Measurements from ENCODE around the gene BTBD16. TPM values are rescaled to one million over a fixed set of nuclear protein-coding genes. Genes with fewer than 3 reads are reported as not detected.

BTBD16 gene
- total and polyA plus RNA-seq, 8 donors = 0.10 to 2.1 (median 0.35) TPM; not detected in 2

- TF ChIP-seq, protein P1, sequence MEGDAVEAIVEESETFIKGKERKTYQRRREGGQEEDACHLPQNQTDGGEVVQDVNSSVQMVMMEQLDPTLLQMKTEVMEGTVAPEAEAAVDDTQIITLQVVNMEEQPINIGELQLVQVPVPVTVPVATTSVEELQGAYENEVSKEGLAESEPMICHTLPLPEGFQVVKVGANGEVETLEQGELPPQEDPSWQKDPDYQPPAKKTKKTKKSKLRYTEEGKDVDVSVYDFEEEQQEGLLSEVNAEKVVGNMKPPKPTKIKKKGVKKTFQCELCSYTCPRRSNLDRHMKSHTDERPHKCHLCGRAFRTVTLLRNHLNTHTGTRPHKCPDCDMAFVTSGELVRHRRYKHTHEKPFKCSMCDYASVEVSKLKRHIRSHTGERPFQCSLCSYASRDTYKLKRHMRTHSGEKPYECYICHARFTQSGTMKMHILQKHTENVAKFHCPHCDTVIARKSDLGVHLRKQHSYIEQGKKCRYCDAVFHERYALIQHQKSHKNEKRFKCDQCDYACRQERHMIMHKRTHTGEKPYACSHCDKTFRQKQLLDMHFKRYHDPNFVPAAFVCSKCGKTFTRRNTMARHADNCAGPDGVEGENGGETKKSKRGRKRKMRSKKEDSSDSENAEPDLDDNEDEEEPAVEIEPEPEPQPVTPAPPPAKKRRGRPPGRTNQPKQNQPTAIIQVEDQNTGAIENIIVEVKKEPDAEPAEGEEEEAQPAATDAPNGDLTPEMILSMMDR (IDR thresholded peaks at IDR 0.05) = no peak
- H3K36me3 ChIP-seq = no peaks in the 10 kb centered on the region
- intact Hi-C loops (cut with DNase I) = no loop called here
- ATAC-seq = no peak
- DNase-seq = no peak
- no peak overlapping the region for H3K4me3 ChIP-seq
- no peaks in the 10 kb centered on the region for H3K27me3 ChIP-seq
- no peak overlapping the region for H3K27ac ChIP-seq
- H3K4me1 ChIP-seq = no peaks in the 10 kb centered on the region
- H3K9me3 ChIP-seq = no peaks in the 10 kb centered on the region
Measured at GRCh38 chr10:122387572-122387971, 116.5 kb downstream of the BTBD16 start.

Other genes with a start within 250 kb of the BTBD16 start
- 10 to 100 TPM; 43.1 to 57.9 TPM for gene PLEKHA1, start 103.4 kb downstream of the BTBD16 start, total RNA-seq
- 10 to 100 TPM; 40.5 to 44.4 (median 43.1) TPM for gene PLEKHA1, start 103.4 kb downstream of the BTBD16 start, polyA plus RNA-seq (ENCODE audit: insufficient read length in 6 of 6)
- not detected for gene ARMS2, start 183.4 kb downstream of the BTBD16 start, total RNA-seq
- gene ARMS2, start 183.4 kb downstream of the BTBD16 start, polyA plus RNA-seq (ENCODE audit: insufficient read length in 6 of 6) = under 1 TPM in 1 of 6 donors, not detected in 5; 0.24 TPM
- 100 to 1,000 TPM in 1 of 2 donors, 10 to 100 TPM in 1; 80.5 to 124 TPM for gene HTRA1, start 190.3 kb downstream of the BTBD16 start, total RNA-seq
- 10 to 100 TPM; 51.3 to 84.9 (median 69.3) TPM for gene HTRA1, start 190.3 kb downstream of the BTBD16 start, polyA plus RNA-seq (ENCODE audit: insufficient read length in 6 of 6)

Measured in left lung (tissue), 10 donors.